22Rv1 (cell line): ENCODE data around the gene SLC39A11.

Experiments used
- CTCF ChIP-seq: fragments of 450-650 bp; IDR thresholded peaks from 2 replicates; pipeline ENCODE4 v1.5.1; 2017; ENCODE audit warnings: mild to moderate bottlenecking
- ZFX ChIP-seq: fragments of 450-650 bp; IDR thresholded peaks from 2 replicates; pipeline ENCODE4 v1.6.1; 2017; ENCODE audit warnings: antibody characterized with exemption, borderline replicate concordance

GRCh38 chr17:72734613-72735012 is 357.9 kb downstream of the SLC39A11 start:
- TF ChIP-seq CTCF (no peak), ZFX (no peak)
